ENCODE results near the gene PALM2AKAP2.

GRCh38 chr9:109802491-109802890, 22.5 kb downstream of the PALM2AKAP2 start:
- TF ChIP-seq CTCF (IDR thresholded peaks at IDR 0.05): no peak
- TF ChIP-seq POLR2A (IDR thresholded peaks at IDR 0.05): no peak
